ENCODE measurements around the gene NAIF1.

GRCh38 chr9:128098297-128099230 is 31.4 kb upstream of the NAIF1 start:
- TF ChIP-seq CTCF (IDR thresholded peaks at IDR 0.05; ENCODE audit: low read length) (no peak), EZH2 (IDR thresholded peaks at IDR 0.05; ENCODE audit: borderline replicate concordance, low read length) (no peak)
